ENCODE measurements around the gene CLCN1.

CLCN1 gene

GRCh38 chr7:143321242-143321641, 5.3 kb downstream of the CLCN1 start:
- H3K27me3 ChIP-seq (ENCODE audit: control insufficient read depth, insufficient read depth, low read length): no peaks in the 10 kb centered on the region

GRCh38 chr7:143321734-143322133, 5.8 kb downstream of the CLCN1 start:
- Histone ChIP-seq H3K9me3 (replicated peaks; ENCODE audit: low read length) (no peaks in the 10 kb centered on the region), H3K36me3 (ENCODE audit: insufficient read depth, low read length) (no peaks in the 10 kb centered on the region), H3K9ac (ENCODE audit: low read depth, low read length) (no peak overlapping the region), H3K4me3 (ENCODE audit: low read length) (no peak overlapping the region), H3K4me2 (ENCODE audit: low read length) (no peak overlapping the region), H3K27me3 (ENCODE audit: control insufficient read depth, insufficient read depth, low read length) (no peaks in the 10 kb centered on the region), H3K4me1 (ENCODE audit: control insufficient read depth, insufficient read depth, low read length) (peaks cover 11% of the 10 kb centered on the region)

More at GRCh38 chr7:143321242-143321641, 5.3 kb downstream of the CLCN1 start:
- Histone ChIP-seq H3K4me2 (ENCODE audit: low read length) (no peak overlapping the region), H3K9me3 (replicated peaks; ENCODE audit: low read length) (no peaks in the 10 kb centered on the region), H3K4me1 (ENCODE audit: control insufficient read depth, insufficient read depth, low read length) (peaks cover 11% of the 10 kb centered on the region), H3K9ac (ENCODE audit: low read depth, low read length) (no peak overlapping the region), H3K4me3 (ENCODE audit: low read length) (no peak overlapping the region), H3K36me3 (ENCODE audit: insufficient read depth, low read length) (no peaks in the 10 kb centered on the region)

- Histone ChIP-seq H3K4me2 (ENCODE audit: low read length) (no peak overlapping the region), H3K36me3 (ENCODE audit: insufficient read depth, low read length) (no peaks in the 10 kb centered on the region), H3K4me3 (ENCODE audit: low read length) (no peak overlapping the region), H3K9me3 (replicated peaks; ENCODE audit: low read length) (no peaks in the 10 kb centered on the region), H3K9ac (ENCODE audit: low read depth, low read length) (no peak overlapping the region), H3K4me1 (ENCODE audit: control insufficient read depth, insufficient read depth, low read length) (peaks cover 11% of the 10 kb centered on the region), H3K27me3 (ENCODE audit: control insufficient read depth, insufficient read depth, low read length) (no peaks in the 10 kb centered on the region)
These were observed 7.1 kb downstream of the CLCN1 start for GRCh38 chr7:143322760-143323633.

- Histone ChIP-seq H3K9ac (ENCODE audit: low read depth, low read length) (no peak overlapping the region), H3K4me3 (ENCODE audit: low read length) (no peak overlapping the region), H3K27me3 (ENCODE audit: control insufficient read depth, insufficient read depth, low read length) (no peaks in the 10 kb centered on the region), H3K4me1 (ENCODE audit: control insufficient read depth, insufficient read depth, low read length) (peaks cover 8% of the 10 kb centered on the region), H3K4me2 (ENCODE audit: low read length) (no peak overlapping the region), H3K36me3 (ENCODE audit: insufficient read depth, low read length) (no peaks in the 10 kb centered on the region), H3K9me3 (replicated peaks; ENCODE audit: low read length) (no peaks in the 10 kb centered on the region)
These were observed 7.7 kb downstream of the CLCN1 start for GRCh38 chr7:143323653-143324052.

- Histone ChIP-seq H3K4me2 (ENCODE audit: low read length) (no peak overlapping the region), H3K27me3 (ENCODE audit: control insufficient read depth, insufficient read depth, low read length) (no peaks in the 10 kb centered on the region), H3K36me3 (ENCODE audit: insufficient read depth, low read length) (no peaks in the 10 kb centered on the region), H3K9ac (ENCODE audit: low read depth, low read length) (no peak overlapping the region), H3K4me3 (ENCODE audit: low read length) (no peak overlapping the region), H3K9me3 (replicated peaks; ENCODE audit: low read length) (no peaks in the 10 kb centered on the region), H3K4me1 (ENCODE audit: control insufficient read depth, insufficient read depth, low read length) (no peaks in the 10 kb centered on the region)
These were observed 9.3 kb downstream of the CLCN1 start for GRCh38 chr7:143325240-143325639.

- Histone ChIP-seq H3K27me3 (ENCODE audit: control insufficient read depth, insufficient read depth, low read length) (no peaks in the 10 kb centered on the region), H3K36me3 (ENCODE audit: insufficient read depth, low read length) (no peaks in the 10 kb centered on the region), H3K9ac (ENCODE audit: low read depth, low read length) (no peak overlapping the region), H3K4me2 (ENCODE audit: low read length) (no peak overlapping the region), H3K9me3 (replicated peaks; ENCODE audit: low read length) (no peaks in the 10 kb centered on the region), H3K4me3 (ENCODE audit: low read length) (no peak overlapping the region), H3K4me1 (ENCODE audit: control insufficient read depth, insufficient read depth, low read length) (peaks cover 12% of the 10 kb centered on the region)
These were observed 12.0 kb downstream of the CLCN1 start for GRCh38 chr7:143327903-143328302.

- Histone ChIP-seq H3K9me3 (replicated peaks; ENCODE audit: low read length) (no peaks in the 10 kb centered on the region), H3K4me1 (ENCODE audit: control insufficient read depth, insufficient read depth, low read length) (peaks cover 22% of the 10 kb centered on the region), H3K4me2 (ENCODE audit: low read length) (no peak overlapping the region), H3K27me3 (ENCODE audit: control insufficient read depth, insufficient read depth, low read length) (no peaks in the 10 kb centered on the region), H3K9ac (ENCODE audit: low read depth, low read length) (no peak overlapping the region), H3K4me3 (ENCODE audit: low read length) (no peak overlapping the region), H3K36me3 (ENCODE audit: insufficient read depth, low read length) (no peaks in the 10 kb centered on the region)
These were observed 13.7 kb downstream of the CLCN1 start for GRCh38 chr7:143329471-143330170.

GRCh38 chr7:143331179-143331801, 15.4 kb downstream of the CLCN1 start:
- Histone ChIP-seq H3K36me3 (ENCODE audit: insufficient read depth, low read length) (no peaks in the 10 kb centered on the region), H3K27me3 (ENCODE audit: control insufficient read depth, insufficient read depth, low read length) (no peaks in the 10 kb centered on the region), H3K9ac (ENCODE audit: low read depth, low read length) (peak overlapping the region; percentile 17), H3K9me3 (replicated peaks; ENCODE audit: low read length) (no peaks in the 10 kb centered on the region), H3K4me3 (ENCODE audit: low read length) (no peak overlapping the region), H3K4me1 (ENCODE audit: control insufficient read depth, insufficient read depth, low read length) (peaks cover 23% of the 10 kb centered on the region), H3K4me2 (ENCODE audit: low read length) (peak overlapping the region; percentile 55)

- Histone ChIP-seq H3K36me3 (ENCODE audit: insufficient read depth, low read length) (no peaks in the 10 kb centered on the region), H3K4me3 (ENCODE audit: low read length) (no peak overlapping the region), H3K27me3 (ENCODE audit: control insufficient read depth, insufficient read depth, low read length) (peaks cover 15% of the 10 kb centered on the region), H3K9ac (ENCODE audit: low read depth, low read length) (no peak overlapping the region), H3K4me1 (ENCODE audit: control insufficient read depth, insufficient read depth, low read length) (peaks cover 23% of the 10 kb centered on the region), H3K9me3 (replicated peaks; ENCODE audit: low read length) (no peaks in the 10 kb centered on the region), H3K4me2 (ENCODE audit: low read length) (no peak overlapping the region)
These were observed 18.3 kb downstream of the CLCN1 start for GRCh38 chr7:143334244-143334643.

GRCh38 chr7:143337216-143337615, 21.3 kb downstream of the CLCN1 start:
- no peak overlapping the region for H3K4me3 ChIP-seq (ENCODE audit: low read length)
- H3K36me3 ChIP-seq (ENCODE audit: insufficient read depth, low read length): no peaks in the 10 kb centered on the region
- H3K9ac ChIP-seq (ENCODE audit: low read depth, low read length): no peak overlapping the region
- no peak overlapping the region for H3K4me2 ChIP-seq (ENCODE audit: low read length)
- peaks cover 11% of the 10 kb centered on the region for H3K4me1 ChIP-seq (ENCODE audit: control insufficient read depth, insufficient read depth, low read length)
- H3K27me3 ChIP-seq (ENCODE audit: control insufficient read depth, insufficient read depth, low read length): peaks cover 26% of the 10 kb centered on the region
- no peaks in the 10 kb centered on the region for H3K9me3 ChIP-seq (replicated peaks; ENCODE audit: low read length)

- Histone ChIP-seq H3K4me2 (ENCODE audit: low read length) (no peak overlapping the region), H3K36me3 (ENCODE audit: insufficient read depth, low read length) (no peaks in the 10 kb centered on the region), H3K4me1 (ENCODE audit: control insufficient read depth, insufficient read depth, low read length) (no peaks in the 10 kb centered on the region), H3K9me3 (replicated peaks; ENCODE audit: low read length) (no peaks in the 10 kb centered on the region), H3K27me3 (ENCODE audit: control insufficient read depth, insufficient read depth, low read length) (peaks cover 39% of the 10 kb centered on the region), H3K4me3 (ENCODE audit: low read length) (no peak overlapping the region), H3K9ac (ENCODE audit: low read depth, low read length) (no peak overlapping the region)
These were observed 25.9 kb downstream of the CLCN1 start for GRCh38 chr7:143341842-143342241.
